Measurements from ENCODE around the gene HSF4.

DNA sequence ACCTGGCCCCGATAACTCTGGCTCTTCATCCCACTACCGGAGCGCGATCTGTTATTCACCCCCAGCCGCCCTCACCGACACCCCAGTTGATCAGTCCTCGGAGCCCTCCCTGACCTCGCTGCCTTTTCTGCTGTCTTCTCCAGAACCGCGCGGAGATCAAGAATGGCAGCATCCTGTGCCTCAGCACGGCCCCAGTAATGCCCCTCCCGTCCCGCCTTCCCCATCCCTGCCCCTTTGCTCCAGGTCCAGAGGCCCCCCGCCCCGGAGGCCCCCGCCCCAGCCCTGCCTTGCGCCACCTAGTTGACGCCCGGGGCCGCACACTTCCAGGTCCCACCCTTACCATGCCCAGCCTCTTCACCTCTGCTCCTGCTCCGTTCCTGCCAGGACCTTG is 35.3 kb downstream of the HSF4 start:
- no peak for TF ChIP-seq POLR2A (IDR thresholded peaks at IDR 0.05)
- TF ChIP-seq, protein P1, sequence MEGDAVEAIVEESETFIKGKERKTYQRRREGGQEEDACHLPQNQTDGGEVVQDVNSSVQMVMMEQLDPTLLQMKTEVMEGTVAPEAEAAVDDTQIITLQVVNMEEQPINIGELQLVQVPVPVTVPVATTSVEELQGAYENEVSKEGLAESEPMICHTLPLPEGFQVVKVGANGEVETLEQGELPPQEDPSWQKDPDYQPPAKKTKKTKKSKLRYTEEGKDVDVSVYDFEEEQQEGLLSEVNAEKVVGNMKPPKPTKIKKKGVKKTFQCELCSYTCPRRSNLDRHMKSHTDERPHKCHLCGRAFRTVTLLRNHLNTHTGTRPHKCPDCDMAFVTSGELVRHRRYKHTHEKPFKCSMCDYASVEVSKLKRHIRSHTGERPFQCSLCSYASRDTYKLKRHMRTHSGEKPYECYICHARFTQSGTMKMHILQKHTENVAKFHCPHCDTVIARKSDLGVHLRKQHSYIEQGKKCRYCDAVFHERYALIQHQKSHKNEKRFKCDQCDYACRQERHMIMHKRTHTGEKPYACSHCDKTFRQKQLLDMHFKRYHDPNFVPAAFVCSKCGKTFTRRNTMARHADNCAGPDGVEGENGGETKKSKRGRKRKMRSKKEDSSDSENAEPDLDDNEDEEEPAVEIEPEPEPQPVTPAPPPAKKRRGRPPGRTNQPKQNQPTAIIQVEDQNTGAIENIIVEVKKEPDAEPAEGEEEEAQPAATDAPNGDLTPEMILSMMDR (IDR thresholded peaks at IDR 0.05), result no peak
